Glomerular visceral epithelial cell (primary cell): ENCODE results near the gene MAP2K5.
A peak's percentile ranks its signal among the peaks of the same experiment; 100 is the strongest.

Source experiments
- DNase-seq: peaks from one replicate; pipeline ENCODE4 v3.0.0-alpha.2; 2016; ENCODE audit errors: extremely low spot score

Gene MAP2K5

GRCh38 chr15:67836955-67837354 lies 294.5 kb downstream of the MAP2K5 start:
- no peak for DNase-seq

- peak; percentile 70 for DNase-seq
Observed at GRCh38 chr15:67838789-67839332, 296.4 kb downstream of the MAP2K5 start.

GRCh38 chr15:67839499-67839928 lies 297.0 kb downstream of the MAP2K5 start:
- DNase-seq: peak; percentile 67

GRCh38 chr15:67839929-67840748 lies 297.6 kb downstream of the MAP2K5 start, which contains the start of gene RNU6-1:
TSS of gene RNU6-1 (minus strand) at chr15:67840045.
- DNase-seq: peak; percentile 94

GRCh38 chr15:67840749-67841512 lies 298.4 kb downstream of the MAP2K5 start:
- DNase-seq: peak; percentile 45

- DNase-seq: no peak
Observed at GRCh38 chr15:67841513-67841762, 298.9 kb downstream of the MAP2K5 start.

GRCh38 chr15:67843092-67843501 lies 300.6 kb downstream of the MAP2K5 start:
- no peak for DNase-seq

- DNase-seq: no peak
Observed at GRCh38 chr15:67843571-67844387, 301.3 kb downstream of the MAP2K5 start.

- DNase-seq: no peak
Observed at GRCh38 chr15:67845974-67846373, 303.5 kb downstream of the MAP2K5 start.

- no peak for DNase-seq
Observed at GRCh38 chr15:67849538-67849937, 307.0 kb downstream of the MAP2K5 start.

GRCh38 chr15:67850336-67850735 lies 307.8 kb downstream of the MAP2K5 start:
- DNase-seq: no peak

- no peak for DNase-seq
Observed at GRCh38 chr15:67850994-67851571, 308.6 kb downstream of the MAP2K5 start.

- no peak for DNase-seq
Observed at GRCh38 chr15:67852418-67852817, 309.9 kb downstream of the MAP2K5 start.

GRCh38 chr15:67853454-67853853 lies 311.0 kb downstream of the MAP2K5 start:
- no peak for DNase-seq

- DNase-seq: no peak
Observed at GRCh38 chr15:67854358-67854757, 311.9 kb downstream of the MAP2K5 start.

- DNase-seq: no peak
Observed at GRCh38 chr15:67855842-67856241, 313.3 kb downstream of the MAP2K5 start.
